HepG2 (cell line): Measurements from ENCODE around the gene ERMP1. TPM values are rescaled to one million over a fixed set of nuclear protein-coding genes. Genes with fewer than 3 reads are reported as not detected.

Experiments used
- ATAC-seq: fragments of 200-7000 bp; cut with Tn5 transposase; 3 replicates; pipeline ENCODE4 v1.9.1; 2020; ENCODE audit warnings: mild to moderate bottlenecking, moderate library complexity
- BruUV-seq: library from RNA; stranded (reverse); fragments of 400-500 nt; replicated peaks from 2 replicates; lab custom pipeline; 2021; lab: Mats Ljungman, UMichigan
- CTCF ChIA-PET: fragments of 300-600 bp; formaldehyde crosslinking; extraction: SDS; loops from one replicate; lab custom pipeline; 2021; ENCODE audit warnings: low total read pairs, inconsistent platforms, low intra/inter-chr PET ratio; lab: Yijun Ruan, JAX
- POLR2A ChIA-PET: fragments of 350-600 bp; sonication (Branson Sonifier 250); formaldehyde crosslinking; loops from one replicate; lab custom pipeline; 2020; ENCODE audit warnings: antibody characterized with exemption, inconsistent platforms; lab: Yijun Ruan, JAX
- DNase-seq: peaks from one replicate; pipeline ENCODE4 v3.0.0-alpha.2; 2015; ENCODE audit warnings: low spot score
- FAIRE-seq: peaks from 3 replicates; lab custom pipeline; 2011; peaks lifted over from hg19 to GRCh38; lab: Jason Lieb, UNC
- H2AFZ ChIP-seq: one replicate; pipeline ENCODE4 v1.6.1; 2011; ENCODE audit warnings: low read length, inconsistent platforms
- H3K27ac ChIP-seq: fragments of 300-600 bp; 3 replicates; pipeline ENCODE4 v1.8.0; 2011; ENCODE audit warnings: mixed run types, mild to moderate bottlenecking, mixed read lengths, low read length, inconsistent platforms; ENCODE audit not compliant: insufficient read depth; ENCODE audit errors: extremely low read length
- H3K27me3 ChIP-seq, 2 experiments: fragments of 200-600 bp in 1 of 2; 2 replicates in 1 of 2; 3 replicates in 1 of 2; pipeline versions ENCODE4 v1.6.0 to v1.8.0; 2011; ENCODE audit warnings: low read length in 2 of 2, mild to moderate bottlenecking in 2 of 2, moderate library complexity in 2 of 2, inconsistent platforms in 1 of 2; ENCODE audit not compliant: insufficient read depth in 2 of 2, control insufficient read depth in 1 of 2
- H3K36me3 ChIP-seq, 2 experiments: fragments of 200-600 bp in 1 of 2; replicated peaks in 1 of 2; 2 replicates in 1 of 2; 3 replicates in 1 of 2; pipeline versions ENCODE4 v1.5.1 to v1.8.0; 2011; ENCODE audit warnings: low read length in 2 of 2, inconsistent platforms in 1 of 2; ENCODE audit not compliant: insufficient read depth in 2 of 2, control insufficient read depth in 1 of 2
- H3K4me1 ChIP-seq: 2 replicates; pipeline ENCODE4 v1.5.1; 2012; ENCODE audit warnings: low read length, inconsistent platforms; ENCODE audit not compliant: insufficient read depth
- H3K4me2 ChIP-seq: 2 replicates; pipeline ENCODE4 v1.6.0; 2011; ENCODE audit warnings: low read depth, low read length, inconsistent platforms
- H3K4me3 ChIP-seq, 3 experiments: fragments of 200-600 bp in 1 of 3; sonication (generic), shearing (Covaris generic) in 1 of 3; replicated peaks in 1 of 3; 2 replicates each; pipeline ENCODE4 v1.5.1; 2011 to 2016; ENCODE audit warnings: low read length in 3 of 3, inconsistent platforms in 2 of 3, low read depth in 2 of 3, mild to moderate bottlenecking in 2 of 3, control low read depth in 1 of 3, mixed read lengths in 1 of 3; ENCODE audit not compliant: insufficient read depth in 1 of 3
- H3K79me2 ChIP-seq: one replicate; pipeline ENCODE4 v1.6.1; 2011; ENCODE audit warnings: low read length, inconsistent platforms; ENCODE audit not compliant: insufficient read depth
- H3K9ac ChIP-seq: 2 replicates; pipeline ENCODE4 v1.6.0; 2011; ENCODE audit warnings: mild to moderate bottlenecking, low read depth, low read length, inconsistent platforms; ENCODE audit not compliant: insufficient read depth
- H3K9me3 ChIP-seq: 2 replicates; pipeline ENCODE4 v1.5.1; 2012; ENCODE audit warnings: mild to moderate bottlenecking, low read length
- H4K20me1 ChIP-seq: 2 replicates; pipeline ENCODE4 v1.6.0; 2011; ENCODE audit warnings: inconsistent platforms, mild to moderate bottlenecking, low read length, moderate library complexity; ENCODE audit not compliant: insufficient read depth
- ARHGAP35 ChIP-seq: sonication (generic); formaldehyde crosslinking; IDR thresholded peaks from 2 replicates; pipeline ENCODE4 v1.9.0; 2022; ENCODE audit warnings: mild to moderate bottlenecking, inconsistent platforms, moderate library complexity, missing genetic modification reagents, borderline replicate concordance
- CAMTA2 ChIP-seq: sonication (generic); formaldehyde crosslinking; IDR thresholded peaks from 2 replicates; pipeline ENCODE4 v1.4.0; 2020; ENCODE audit warnings: mild to moderate bottlenecking, missing genetic modification reagents, borderline replicate concordance
- FOSL1 ChIP-seq: sonication (generic); formaldehyde crosslinking; IDR thresholded peaks from 2 replicates; pipeline ENCODE4 v1.9.0; 2021; ENCODE audit warnings: missing genetic modification reagents, borderline replicate concordance
- GTF2F1 ChIP-seq: fragments of 150-350 bp; IDR thresholded peaks from 2 replicates; pipeline ENCODE4 v1.6.1; 2014; ENCODE audit warnings: low read length
- HOXD1 ChIP-seq: sonication (generic); formaldehyde crosslinking; IDR thresholded peaks from 2 replicates; pipeline ENCODE4 v1.5.0; 2020; ENCODE audit warnings: missing genetic modification reagents
- MIXL1 ChIP-seq: IDR thresholded peaks from 2 replicates; pipeline ENCODE4 v1.6.1; 2016
- RXRB ChIP-seq: IDR thresholded peaks from 2 replicates; pipeline ENCODE4 v1.6.1; 2016; ENCODE audit warnings: borderline replicate concordance, missing genetic modification reagents, missing compliant biosample characterization
- SSRP1 ChIP-seq: IDR thresholded peaks from 2 replicates; pipeline ENCODE4 v1.6.1; 2016; ENCODE audit warnings: control low read depth
- THAP8 ChIP-seq: sonication (generic); formaldehyde crosslinking; IDR thresholded peaks from 2 replicates; pipeline ENCODE4 v1.5.1; 2020; ENCODE audit warnings: missing genetic modification reagents, mild to moderate bottlenecking, borderline replicate concordance
- ZNF251 ChIP-seq: sonication (generic); formaldehyde crosslinking; IDR thresholded peaks from 2 replicates; pipeline ENCODE4 v1.9.0; 2021; ENCODE audit warnings: mild to moderate bottlenecking, missing genetic modification reagents
- ZNF263 ChIP-seq: sonication (generic); formaldehyde crosslinking; IDR thresholded peaks from 2 replicates; pipeline ENCODE4 v1.4.0; 2020; ENCODE audit warnings: missing genetic modification reagents
- ZNF280B ChIP-seq: sonication (generic); formaldehyde crosslinking; IDR thresholded peaks from 2 replicates; pipeline ENCODE4 v1.5.0; 2020; ENCODE audit warnings: missing genetic modification reagents, mild to moderate bottlenecking, borderline replicate concordance
- ZNF512B ChIP-seq: sonication (generic); formaldehyde crosslinking; IDR thresholded peaks from 2 replicates; pipeline ENCODE4 v1.5.1; 2020; ENCODE audit warnings: missing genetic modification reagents, mild to moderate bottlenecking, borderline replicate concordance
- ZNF704 ChIP-seq: sonication (generic); formaldehyde crosslinking; IDR thresholded peaks from 2 replicates; pipeline ENCODE4 v1.8.1; 2023; ENCODE audit warnings: mild to moderate bottlenecking, inconsistent platforms, moderate library complexity, missing genetic modification reagents, borderline replicate concordance
- ZSCAN20 ChIP-seq: sonication (generic); formaldehyde crosslinking; IDR thresholded peaks from 2 replicates; pipeline ENCODE4 v1.4.0; 2020; ENCODE audit warnings: missing genetic modification reagents, mild to moderate bottlenecking, borderline replicate concordance
- WGBS: methylation state at CpG from one replicate; pipeline ENCODE4 v1.1.6; 2017; ENCODE audit warnings: low lambda C conversion rate; 5-methylcytosine and 5-hydroxymethylcytosine counted together
- in situ Hi-C: cut with HindIII; loops from 2 replicates; pipeline ENCODE4 v1.10.0; 2017; ENCODE audit warnings: low pct_unique_long_range_greater_than_20kb; ENCODE audit not compliant: extremely low pct_ligation_motif_present
- intact Hi-C: fragments of 100-400 bp; cut with micrococcal nuclease; formaldehyde crosslinking; loops from one replicate; pipeline ENCODE4 v1.10.0; 2022; ENCODE audit not compliant: unreplicated experiment
- polyA plus RNA-seq, 8 experiments: library from polyadenylated mRNA; depleted of rRNA in 3 of 8; stranded (reverse) in 7 of 8; unstranded in 1 of 8; fragments of >200 nt; fragmentation: Illumina TruSeq in 4 of 8; extraction: Trizol in 4 of 8; gene quantifications; 2 replicates each; pipeline versions ENCODE4 v1.2.1 to v1.2.3, GENCODE V29; 2011 to 2016; ENCODE audit warnings: low read depth in 4 of 8, missing spikeins in 1 of 8, mixed read lengths in 1 of 8; ENCODE audit not compliant: insufficient read depth in 1 of 8
- total RNA-seq, 5 experiments: library from RNA; depleted of rRNA; stranded (reverse); fragments of >200 nt; fragmentation: Illumina TruSeq; extraction: Trizol; gene quantifications; 2 replicates each; pipeline ENCODE4 v1.2.3, GENCODE V29; 2016; ENCODE audit warnings: low read depth in 1 of 5

ERMP1 gene
- total and polyA plus RNA-seq, 2 of the 13 experiments (the other 11 are each of a cell fraction or from before 2014, with no cell fraction given) = 40.9 to 65.4 TPM

- H3K4me1 ChIP-seq = no peaks in the 10 kb centered on the region
- ATAC-seq (no peak), FAIRE-seq (no peak), DNase-seq (no peak)
- no peak overlapping the region for H3K4me3 ChIP-seq
- H3K36me3 ChIP-seq = peaks cover 8 to 60% of the 10 kb centered on the region in 2 experiments
- H3K4me2 ChIP-seq = no peak overlapping the region
- peaks cover 10% of the 10 kb centered on the region for H3K79me2 ChIP-seq
- in situ Hi-C loops = no loop called here
- POLR2A ChIA-PET = no interaction called here
- no peak overlapping the region for H2AFZ ChIP-seq
- no peak overlapping the region for H3K27ac ChIP-seq
- H4K20me1 ChIP-seq = peaks cover 3% of the 10 kb centered on the region; the same call in 1 of the 2 replicates
- 100% methylated on average over 1 of the region's 1 CpG for WGBS
- intact Hi-C loops = no loop called here
- BruUV-seq = no TSS peak
- no peak overlapping the region for H3K9ac ChIP-seq
- TF ChIP-seq ZSCAN20 (CRISPR knock-in tag) = no peak
- no peak for TF ChIP-seq RXRB (CRISPR knock-in tag)
- TF ChIP-seq SSRP1 = no peak
- TF ChIP-seq CAMTA2 (CRISPR knock-in tag) = no peak
- TF ChIP-seq ZNF263 (CRISPR knock-in tag) = no peak
- TF ChIP-seq ZNF704 = no peak
- no peak for TF ChIP-seq FOSL1
- TF ChIP-seq ZNF512B (CRISPR knock-in tag) = no peak
- no peak for TF ChIP-seq MIXL1 (CRISPR knock-in tag)
- no peak for TF ChIP-seq THAP8 (CRISPR knock-in tag)
- no peak for TF ChIP-seq ARHGAP35
- TF ChIP-seq ZNF251 = no peak
- TF ChIP-seq HOXD1 (CRISPR knock-in tag) = no peak
- no peak for TF ChIP-seq ZNF280B (CRISPR knock-in tag)
- TF ChIP-seq GTF2F1 = no peak
- no peaks in the 10 kb centered on the region for H3K27me3 ChIP-seq
- H3K9me3 ChIP-seq = no peaks in the 10 kb centered on the region
- CTCF ChIA-PET = no interaction called here
Observed at GRCh38 chr9:5790923-5791322, 42.0 kb downstream of the ERMP1 start.
